OCI-LY1 (cell line): Measurements from ENCODE around the gene EPX.

Experiments
- H2AFZ ChIP-seq: fragments of 200-600 bp; sonication (generic), shearing (Covaris generic); 2 replicates; pipeline ENCODE4 v1.6.0; 2014; ENCODE audit warnings: antibody characterized with exemption, mild to moderate bottlenecking, low read length
- H3F3A ChIP-seq: fragments of 200-600 bp; sonication (generic), shearing (Covaris generic); 2 replicates; pipeline ENCODE4 v1.6.0; 2014; ENCODE audit warnings: mild to moderate bottlenecking, antibody characterized with exemption, low read length, moderate library complexity; ENCODE audit not compliant: insufficient read depth
- H3K27ac ChIP-seq: fragments of 200-600 bp; sonication (generic); 2 replicates; pipeline ENCODE4 v1.5.1; 2014; ENCODE audit warnings: low read length, mixed run types, mild to moderate bottlenecking, low read depth; ENCODE audit not compliant: poor library complexity, severe bottlenecking
- H3K27me3 ChIP-seq: fragments of 200-600 bp; sonication (generic); 2 replicates; pipeline ENCODE4 v1.6.0; 2014; ENCODE audit warnings: antibody characterized with exemption, mild to moderate bottlenecking, low read length, moderate library complexity; ENCODE audit not compliant: insufficient read depth
- H3K36me3 ChIP-seq: fragments of 200-600 bp; sonication (generic); 2 replicates; pipeline ENCODE4 v1.6.1; 2014; ENCODE audit warnings: mild to moderate bottlenecking, antibody characterized with exemption, low read length, moderate library complexity, mixed read lengths; ENCODE audit not compliant: insufficient read depth
- H3K4me1 ChIP-seq: fragments of 200-600 bp; sonication (generic); 2 replicates; pipeline ENCODE4 v1.5.1; 2014; ENCODE audit warnings: mild to moderate bottlenecking, low read length, moderate library complexity; ENCODE audit not compliant: insufficient read depth, severe bottlenecking
- H3K4me2 ChIP-seq: fragments of 200-600 bp; sonication (generic), shearing (Covaris generic); 2 replicates; pipeline ENCODE4 v1.6.1; 2014; ENCODE audit warnings: low read length
- H3K4me3 ChIP-seq: fragments of 200-600 bp; sonication (generic); 2 replicates; pipeline ENCODE4 v1.5.1; 2014; ENCODE audit warnings: low read length, low read depth, mild to moderate bottlenecking, mixed read lengths; ENCODE audit not compliant: poor library complexity, severe bottlenecking
- H3K79me2 ChIP-seq: fragments of 200-600 bp; shearing (Covaris generic); 2 replicates; pipeline ENCODE4 v1.6.1; 2016; ENCODE audit warnings: mixed run types, low read length, mixed read lengths; ENCODE audit not compliant: insufficient read depth
- H3K9ac ChIP-seq: fragments of 200-600 bp; sonication (generic), shearing (Covaris generic); 2 replicates; pipeline ENCODE4 v1.6.1; 2014; ENCODE audit warnings: mild to moderate bottlenecking, low read length, mixed read lengths
- H3K9me2 ChIP-seq: fragments of 200-600 bp; sonication (generic), shearing (Covaris generic); 2 replicates; pipeline ENCODE4 v1.6.1; 2014; ENCODE audit warnings: low read depth, mild to moderate bottlenecking, low read length, mixed read lengths
- H3K9me3 ChIP-seq: fragments of 200-600 bp; shearing (Covaris generic); 2 replicates; pipeline ENCODE4 v1.6.1; 2014; ENCODE audit warnings: low read length, mixed read lengths
- H4K20me1 ChIP-seq: fragments of 200-600 bp; sonication (generic), shearing (Covaris generic); 2 replicates; pipeline ENCODE4 v1.6.0; 2016; ENCODE audit warnings: mild to moderate bottlenecking, low read length; ENCODE audit not compliant: insufficient read depth
- CTCF ChIP-seq: fragments of 200-600 bp; sonication (generic), shearing (Covaris generic); IDR thresholded peaks from 2 replicates; pipeline ENCODE4 v1.5.1; 2017; ENCODE audit warnings: mild to moderate bottlenecking, antibody characterized with exemption, low read length, moderate library complexity, mixed read lengths
- EZH2 ChIP-seq: fragments of 200-600 bp; sonication (generic), shearing (Covaris generic); IDR thresholded peaks from 2 replicates; pipeline ENCODE4 v1.8.0; 2017; ENCODE audit warnings: borderline replicate concordance, mixed run types, mild to moderate bottlenecking, antibody characterized with exemption, low read length, moderate library complexity, mixed read lengths

Gene EPX

GRCh38 chr17:58184308-58184985 lies 8.1 kb upstream of the EPX start:
- H3F3A ChIP-seq = no peaks in the 10 kb centered on the region
- no peaks in the 10 kb centered on the region for H4K20me1 ChIP-seq
- H3K9ac ChIP-seq = no peak overlapping the region
- no peak overlapping the region for H3K27ac ChIP-seq
- H3K79me2 ChIP-seq = no peaks in the 10 kb centered on the region
- no peaks in the 10 kb centered on the region for H3K9me3 ChIP-seq
- no peak overlapping the region for H3K4me3 ChIP-seq
- H3K27me3 ChIP-seq = peaks cover 2% of the 10 kb centered on the region; the same call in 1 of the 2 replicates
- H3K36me3 ChIP-seq = no peaks in the 10 kb centered on the region
- TF ChIP-seq EZH2 (no peak), CTCF (no peak)
- H3K4me1 ChIP-seq = no peaks in the 10 kb centered on the region
- H3K9me2 ChIP-seq = no peaks in the 10 kb centered on the region
- H3K4me2 ChIP-seq = no peak overlapping the region
- H2AFZ ChIP-seq = no peak overlapping the region

- H3K4me1 ChIP-seq = no peaks in the 10 kb centered on the region
- no peaks in the 10 kb centered on the region for H3K79me2 ChIP-seq
- TF ChIP-seq CTCF (no peak), EZH2 (no peak)
- H3F3A ChIP-seq = no peaks in the 10 kb centered on the region
- H2AFZ ChIP-seq = no peak overlapping the region
- no peak overlapping the region for H3K4me2 ChIP-seq
- no peaks in the 10 kb centered on the region for H3K36me3 ChIP-seq
- H4K20me1 ChIP-seq = no peaks in the 10 kb centered on the region
- no peaks in the 10 kb centered on the region for H3K9me2 ChIP-seq
- H3K9me3 ChIP-seq = no peaks in the 10 kb centered on the region
- H3K4me3 ChIP-seq = no peak overlapping the region
- no peak overlapping the region for H3K27ac ChIP-seq
- H3K9ac ChIP-seq = no peak overlapping the region
- H3K27me3 ChIP-seq = peaks cover 5% of the 10 kb centered on the region; the same call in 1 of the 2 replicates
Measured at GRCh38 chr17:58184986-58185761, 7.4 kb upstream of the EPX start.

- H3K9me2 ChIP-seq = no peaks in the 10 kb centered on the region
- H3K27ac ChIP-seq = no peak overlapping the region
- no peak for TF ChIP-seq CTCF
- no peak for TF ChIP-seq EZH2
- no peak overlapping the region for H3K4me2 ChIP-seq
- no peaks in the 10 kb centered on the region for H3K36me3 ChIP-seq
- no peak overlapping the region for H3K9ac ChIP-seq
- no peak overlapping the region for H2AFZ ChIP-seq
- H3K4me3 ChIP-seq = no peak overlapping the region
- no peaks in the 10 kb centered on the region for H3K4me1 ChIP-seq
- H3K27me3 ChIP-seq = peaks cover 5% of the 10 kb centered on the region; the same call in 1 of the 2 replicates
- H3F3A ChIP-seq = no peaks in the 10 kb centered on the region
- H3K9me3 ChIP-seq = no peaks in the 10 kb centered on the region
- H4K20me1 ChIP-seq = no peaks in the 10 kb centered on the region
- no peaks in the 10 kb centered on the region for H3K79me2 ChIP-seq
Measured at GRCh38 chr17:58186591-58186990, 5.9 kb upstream of the EPX start.
